ENCODE data around the gene PER1.

PER1 gene

DNA sequence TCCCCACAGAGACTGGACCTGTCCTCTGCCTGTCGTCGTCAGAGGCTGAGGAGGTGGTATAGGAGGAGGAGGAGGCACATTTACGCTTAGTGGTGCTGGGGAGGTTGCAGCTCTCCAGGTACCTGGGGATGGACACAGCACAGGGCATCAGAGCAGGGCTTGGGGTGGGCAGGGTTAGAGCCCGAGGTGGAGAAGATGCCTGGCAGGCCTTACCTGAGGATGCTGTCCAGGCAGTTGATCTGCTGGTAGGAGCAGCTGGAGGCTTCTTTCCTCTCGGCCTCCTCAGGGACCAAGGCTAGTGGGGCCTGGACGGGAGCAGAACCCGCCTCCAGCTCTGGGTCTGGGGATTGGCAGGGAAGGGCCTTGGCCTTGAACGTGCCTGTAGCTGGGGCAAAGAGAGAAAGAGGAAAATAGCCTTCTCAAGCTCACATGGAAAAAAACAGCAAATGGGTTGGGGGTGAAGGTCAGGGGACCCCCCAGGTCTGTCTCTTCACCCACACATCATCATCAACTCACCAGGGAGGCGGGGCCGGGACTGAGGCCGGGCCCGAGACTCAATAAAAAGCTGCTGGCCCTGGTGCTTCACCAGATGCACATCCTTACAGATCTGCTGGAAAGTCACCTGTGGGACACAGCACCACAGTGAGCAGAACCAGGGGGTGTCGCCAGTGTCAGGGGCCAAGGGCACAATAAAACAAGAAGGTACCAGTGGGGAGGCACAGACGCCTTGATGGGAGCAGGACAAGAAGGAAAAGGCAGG lies 5.6 kb downstream of the PER1 start:
- Histone ChIP-seq H3K36me3 (ENCODE audit: insufficient read depth, low read length) (peaks cover 45% of the 10 kb centered on the region; the same call in 1 of the 2 replicates), H3K27ac (no peak overlapping the region), H3K9me3 (ENCODE audit: low read depth, low read length) (no peaks in the 10 kb centered on the region), H3K9ac (ENCODE audit: insufficient read length) (no peak overlapping the region), H3K4me3 (no peak overlapping the region)
- no peak for DNase-seq (ENCODE audit: low read depth, low spot score)
- TF ChIP-seq POLR2AphosphoS5 (IDR thresholded peaks at IDR 0.05; ENCODE audit: borderline replicate concordance, low read depth, low read length): no peak
- TF ChIP-seq FOXP2 (optimal IDR thresholded peaks at IDR 0.05; ENCODE audit: control extremely low read depth, extremely low read length, insufficient read depth): no peak
- no peak for TF ChIP-seq EZH2 (IDR thresholded peaks at IDR 0.05)

DNA sequence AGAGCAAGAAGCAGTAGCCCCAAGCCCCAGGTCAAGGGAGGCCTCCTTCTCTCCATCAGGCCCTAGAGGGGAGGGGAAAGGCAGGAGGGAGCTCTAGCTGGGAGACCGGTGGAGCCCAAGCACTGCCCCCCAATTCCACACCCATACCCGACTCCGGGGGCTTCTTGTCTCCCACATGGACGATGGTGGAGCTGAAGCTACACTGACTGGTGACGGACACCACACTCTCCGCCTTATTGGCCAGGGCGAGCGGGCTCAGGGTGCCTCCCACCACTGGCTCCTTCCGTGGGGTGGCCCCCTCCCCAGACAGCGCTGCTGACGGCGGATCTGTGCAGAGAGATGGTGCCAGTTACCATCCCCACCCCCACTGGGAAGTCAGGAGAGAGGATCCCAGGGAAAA lies 6.4 kb downstream of the PER1 start:
- TF ChIP-seq FOXP2 (optimal IDR thresholded peaks at IDR 0.05; ENCODE audit: control extremely low read depth, extremely low read length, insufficient read depth): no peak
- no peak for TF ChIP-seq EZH2 (IDR thresholded peaks at IDR 0.05)
- no peak for TF ChIP-seq POLR2AphosphoS5 (IDR thresholded peaks at IDR 0.05; ENCODE audit: borderline replicate concordance, low read depth, low read length)
- no peak overlapping the region for H3K9ac ChIP-seq (ENCODE audit: insufficient read length)
- H3K4me3 ChIP-seq: no peak overlapping the region
- no peak overlapping the region for H3K27ac ChIP-seq
- peaks cover 45% of the 10 kb centered on the region; the same call in 1 of the 2 replicates for H3K36me3 ChIP-seq (ENCODE audit: insufficient read depth, low read length)
- no peak for DNase-seq (ENCODE audit: low read depth, low spot score)
- no peaks in the 10 kb centered on the region for H3K9me3 ChIP-seq (ENCODE audit: low read depth, low read length)

DNA sequence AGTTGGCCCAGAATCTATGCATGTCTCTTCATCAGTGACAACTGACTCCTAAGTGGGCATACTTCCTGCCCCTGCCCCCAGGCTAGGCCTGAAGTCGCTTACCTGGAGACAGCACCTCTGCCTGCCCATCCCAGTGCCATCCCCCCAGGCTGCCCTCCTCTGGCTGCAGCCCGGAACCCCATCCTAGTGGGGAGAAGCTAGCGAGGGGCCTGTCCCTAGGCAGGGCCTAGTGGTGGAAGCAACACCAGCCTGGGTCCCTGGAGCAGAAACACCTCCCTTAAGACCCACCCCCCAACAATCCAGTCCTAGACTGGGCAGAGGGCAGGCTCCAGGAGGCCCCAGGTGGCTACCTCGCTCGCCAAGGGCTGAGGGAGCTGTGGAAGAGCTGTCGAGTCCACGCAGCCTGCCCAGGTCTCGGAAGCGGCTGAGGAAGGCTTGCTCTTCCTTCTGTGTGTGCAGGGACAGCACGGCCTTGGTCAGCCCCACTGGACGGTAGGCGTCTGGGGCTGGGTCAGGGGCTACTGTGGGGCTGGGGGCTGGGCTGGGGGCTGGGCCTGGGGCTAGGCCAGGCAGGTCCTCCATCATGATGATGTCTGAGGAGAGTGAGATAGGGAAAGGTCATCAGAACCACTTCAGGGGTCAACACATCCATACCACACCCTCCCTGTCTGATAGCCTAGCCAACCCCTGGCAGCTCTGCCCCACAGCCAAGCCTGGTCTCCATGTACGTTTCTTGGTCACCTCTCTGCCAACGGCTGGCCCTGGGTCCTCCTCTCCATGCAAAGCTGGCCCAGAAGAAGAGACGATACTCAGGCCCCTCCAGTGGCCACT lies 7.6 kb downstream of the PER1 start:
- TF ChIP-seq EZH2 (IDR thresholded peaks at IDR 0.05) (no peak), FOXP2 (optimal IDR thresholded peaks at IDR 0.05; ENCODE audit: control extremely low read depth, extremely low read length, insufficient read depth) (no peak), POLR2AphosphoS5 (IDR thresholded peaks at IDR 0.05; ENCODE audit: borderline replicate concordance, low read depth, low read length) (no peak)
- Histone ChIP-seq H3K9me3 (ENCODE audit: low read depth, low read length) (no peaks in the 10 kb centered on the region), H3K9ac (ENCODE audit: insufficient read length) (no peak overlapping the region), H3K27ac (no peak overlapping the region), H3K36me3 (ENCODE audit: insufficient read depth, low read length) (peaks cover 36% of the 10 kb centered on the region; the same call in 1 of the 2 replicates), H3K4me3 (no peak overlapping the region)
- DNase-seq (ENCODE audit: low read depth, low spot score): no peak

DNA sequence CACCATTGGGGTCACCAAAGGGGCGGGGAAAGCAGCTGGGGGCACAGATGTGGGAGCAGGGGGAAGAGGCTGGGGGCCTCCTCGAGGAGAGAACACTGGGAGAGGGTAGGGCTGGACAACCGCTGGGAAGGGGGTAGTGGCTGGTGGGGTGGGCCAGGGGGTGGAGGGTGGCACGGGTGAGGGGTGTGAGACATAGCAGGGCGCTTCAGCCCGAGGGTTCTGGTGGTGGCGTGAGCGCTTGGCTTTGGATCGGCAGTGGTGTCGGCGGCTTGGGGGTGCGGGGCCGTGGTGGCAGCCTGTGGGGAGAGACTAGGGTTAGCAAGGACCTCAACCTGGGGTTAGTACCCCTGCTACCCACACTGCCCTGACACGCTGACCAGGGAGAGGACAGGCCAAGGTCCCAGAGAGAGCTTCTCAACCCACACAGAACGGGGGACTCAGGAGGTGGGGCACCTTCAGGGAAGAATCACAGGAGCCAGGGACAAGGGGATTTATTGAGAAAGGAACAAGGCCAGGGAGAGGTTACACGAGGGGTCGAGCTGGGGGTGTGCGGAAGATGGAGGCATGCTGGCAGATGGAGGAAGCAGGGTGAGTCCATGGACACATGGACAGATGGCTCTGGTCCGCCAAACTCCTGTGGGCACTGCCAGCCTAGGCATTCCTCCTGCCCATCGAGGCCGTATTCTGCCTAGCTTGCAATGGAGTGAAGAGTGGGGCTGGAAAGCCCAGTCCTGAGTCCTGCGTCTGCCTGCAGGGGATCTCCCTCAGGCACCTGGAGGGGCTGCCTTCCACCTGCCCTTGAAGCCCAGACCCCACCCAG lies 8.4 kb downstream of the PER1 start:
- no peak for DNase-seq (ENCODE audit: low read depth, low spot score)
- H3K4me3 ChIP-seq: no peak overlapping the region
- H3K36me3 ChIP-seq (ENCODE audit: insufficient read depth, low read length): peaks cover 31% of the 10 kb centered on the region; the same call in 1 of the 2 replicates

DNA sequence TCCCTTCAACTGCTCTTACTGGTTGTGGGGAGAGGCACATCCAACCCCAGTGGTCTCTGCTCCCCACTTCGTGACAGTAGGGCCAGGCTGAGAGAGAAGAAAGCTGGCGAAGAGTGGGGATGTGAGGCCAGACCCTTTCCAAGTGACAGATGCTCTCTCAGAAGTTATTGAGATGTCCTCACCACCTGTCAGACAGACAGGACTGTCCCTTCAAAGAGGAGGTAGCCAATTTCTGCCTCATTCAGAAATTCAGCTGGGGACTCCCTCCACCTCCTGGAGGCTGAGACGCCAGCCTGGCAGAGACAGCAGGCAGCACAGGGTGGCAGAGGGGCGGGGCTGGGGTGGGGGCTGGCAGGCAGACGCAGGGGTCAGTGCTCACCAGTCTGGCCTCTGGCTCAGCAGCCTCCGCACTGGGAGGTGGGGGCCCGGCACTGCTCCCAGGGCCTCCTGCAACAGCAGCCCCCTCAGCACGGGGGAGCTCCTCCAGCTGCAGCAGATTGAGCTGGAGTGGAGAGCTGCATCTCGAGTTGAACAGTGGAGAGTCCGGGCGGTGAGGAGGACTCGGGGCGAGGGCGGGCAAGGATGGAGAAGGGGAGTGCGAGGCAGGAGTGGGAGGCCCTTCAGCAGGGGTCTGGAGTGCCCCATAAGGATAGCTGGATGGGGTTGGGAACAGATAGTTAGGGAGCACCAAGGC lies 9.2 kb downstream of the PER1 start:
- Histone ChIP-seq H3K4me3 (no peak overlapping the region), H3K9me3 (ENCODE audit: low read depth, low read length) (no peaks in the 10 kb centered on the region), H3K36me3 (ENCODE audit: insufficient read depth, low read length) (peaks cover 25% of the 10 kb centered on the region; the same call in 1 of the 2 replicates), H3K27ac (no peak overlapping the region), H3K9ac (ENCODE audit: insufficient read length) (no peak overlapping the region)
- DNase-seq (ENCODE audit: low read depth, low spot score): no peak
- TF ChIP-seq POLR2AphosphoS5 (IDR thresholded peaks at IDR 0.05; ENCODE audit: borderline replicate concordance, low read depth, low read length): no peak
- TF ChIP-seq EZH2 (IDR thresholded peaks at IDR 0.05): no peak
- TF ChIP-seq FOXP2 (optimal IDR thresholded peaks at IDR 0.05; ENCODE audit: control extremely low read depth, extremely low read length, insufficient read depth): no peak

More for the DNA sequence above, 8.4 kb downstream of the PER1 start:
- H3K9ac ChIP-seq (ENCODE audit: insufficient read length): no peak overlapping the region
- TF ChIP-seq EZH2 (IDR thresholded peaks at IDR 0.05): no peak
- no peak for TF ChIP-seq FOXP2 (optimal IDR thresholded peaks at IDR 0.05; ENCODE audit: control extremely low read depth, extremely low read length, insufficient read depth)
- TF ChIP-seq POLR2AphosphoS5 (IDR thresholded peaks at IDR 0.05; ENCODE audit: borderline replicate concordance, low read depth, low read length): no peak
- no peaks in the 10 kb centered on the region for H3K9me3 ChIP-seq (ENCODE audit: low read depth, low read length)
- no peak overlapping the region for H3K27ac ChIP-seq

DNA sequence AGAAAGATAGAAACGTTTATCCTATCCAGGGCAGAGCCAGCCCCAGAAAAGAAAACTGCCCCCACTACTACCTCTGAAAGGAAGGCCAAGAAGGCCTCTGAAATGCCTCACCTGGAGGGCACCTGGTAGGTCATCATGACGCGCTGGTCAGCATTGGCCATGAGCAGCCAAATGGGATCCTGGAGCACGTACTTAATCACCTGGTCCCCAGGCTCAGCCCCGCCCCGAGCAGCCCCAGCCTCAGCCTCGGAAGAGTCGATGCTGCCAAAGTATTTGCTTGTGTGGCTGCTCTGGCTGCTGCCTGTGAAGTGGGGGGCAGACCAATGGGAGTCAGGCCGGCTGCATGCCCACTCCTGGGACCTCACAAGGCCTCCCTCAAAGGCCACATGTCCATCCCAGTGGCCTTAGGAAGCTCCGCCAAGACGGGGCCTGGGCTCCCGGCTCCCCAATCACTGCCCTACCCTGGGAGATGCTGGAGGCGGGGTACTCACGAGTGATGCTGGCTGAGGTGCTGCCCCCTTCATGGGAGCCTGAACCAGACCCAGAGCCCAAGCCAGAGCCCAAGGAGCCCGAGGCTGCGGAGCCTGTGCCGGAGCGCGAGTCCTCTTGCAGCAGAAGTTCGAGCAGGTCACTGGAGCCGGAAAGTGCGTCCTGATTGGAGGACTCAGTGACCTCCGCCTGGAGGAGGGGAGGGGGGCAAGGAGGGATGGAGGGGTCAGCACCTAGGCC lies 9.9 kb downstream of the PER1 start:
- H3K36me3 ChIP-seq (ENCODE audit: insufficient read depth, low read length): peaks cover 19% of the 10 kb centered on the region; the same call in 1 of the 2 replicates
- TF ChIP-seq EZH2 (IDR thresholded peaks at IDR 0.05) (no peak), POLR2AphosphoS5 (IDR thresholded peaks at IDR 0.05; ENCODE audit: borderline replicate concordance, low read depth, low read length) (no peak), FOXP2 (optimal IDR thresholded peaks at IDR 0.05; ENCODE audit: control extremely low read depth, extremely low read length, insufficient read depth) (no peak)

DNA sequence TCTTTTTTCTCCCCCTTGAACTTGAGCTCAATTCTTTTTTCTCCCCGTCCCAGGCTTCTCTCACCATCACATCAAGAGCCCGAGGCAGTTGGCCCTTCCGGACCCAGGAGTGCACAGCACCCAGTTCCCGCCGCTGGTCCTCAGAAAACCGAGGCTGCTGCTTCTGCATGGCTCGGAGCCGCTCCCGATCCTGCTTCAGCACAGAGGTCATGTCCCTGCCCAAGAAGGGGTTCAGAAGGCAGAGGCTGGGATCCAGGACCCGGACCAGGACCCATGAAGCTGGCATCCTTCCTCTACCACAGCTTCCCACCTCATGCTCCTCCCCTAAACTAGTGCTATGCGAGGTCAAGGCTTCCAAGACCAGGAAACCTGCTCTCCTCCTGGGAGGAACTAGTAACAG lies 10.5 kb downstream of the PER1 start:
- H3K27ac ChIP-seq: no peak overlapping the region
- no peak overlapping the region for H3K4me3 ChIP-seq
- no peak overlapping the region for H3K9ac ChIP-seq (ENCODE audit: insufficient read length)
- no peaks in the 10 kb centered on the region for H3K9me3 ChIP-seq (ENCODE audit: low read depth, low read length)
- TF ChIP-seq POLR2AphosphoS5 (IDR thresholded peaks at IDR 0.05; ENCODE audit: borderline replicate concordance, low read depth, low read length) (no peak), EZH2 (IDR thresholded peaks at IDR 0.05) (no peak)
- DNase-seq (ENCODE audit: low read depth, low spot score): no peak
- peaks cover 14% of the 10 kb centered on the region; the same call in 1 of the 2 replicates for H3K36me3 ChIP-seq (ENCODE audit: insufficient read depth, low read length)

More for the DNA sequence above, 9.9 kb downstream of the PER1 start:
- H3K9me3 ChIP-seq (ENCODE audit: low read depth, low read length): no peaks in the 10 kb centered on the region
- no peak overlapping the region for H3K27ac ChIP-seq
- DNase-seq (ENCODE audit: low read depth, low spot score): no peak
- no peak overlapping the region for H3K9ac ChIP-seq (ENCODE audit: insufficient read length)
- no peak overlapping the region for H3K4me3 ChIP-seq

Measured in SK-N-MC (cell line).